Muscle of arm (tissue), 12 donors: Measurements from ENCODE around the gene CYP4F8. TPM values are rescaled to one million over a fixed set of nuclear protein-coding genes. Genes with fewer than 3 reads are reported as not detected.

Experiments used
- DNase-seq: peaks from one replicate; pipeline ENCODE4 v3.0.0-alpha.2; 2013
- polyA plus RNA-seq, 12 donors: library from polyadenylated mRNA; unstranded; fragments of 120-200 nt; gene quantifications; one replicate each; pipeline ENCODE4 v1.2.1, GENCODE V29; 2013; ENCODE audit not compliant: insufficient read length in 12 of 12

CYP4F8 gene
- polyA plus RNA-seq, 12 donors = 0.06 TPM; not detected in 11

DNA sequence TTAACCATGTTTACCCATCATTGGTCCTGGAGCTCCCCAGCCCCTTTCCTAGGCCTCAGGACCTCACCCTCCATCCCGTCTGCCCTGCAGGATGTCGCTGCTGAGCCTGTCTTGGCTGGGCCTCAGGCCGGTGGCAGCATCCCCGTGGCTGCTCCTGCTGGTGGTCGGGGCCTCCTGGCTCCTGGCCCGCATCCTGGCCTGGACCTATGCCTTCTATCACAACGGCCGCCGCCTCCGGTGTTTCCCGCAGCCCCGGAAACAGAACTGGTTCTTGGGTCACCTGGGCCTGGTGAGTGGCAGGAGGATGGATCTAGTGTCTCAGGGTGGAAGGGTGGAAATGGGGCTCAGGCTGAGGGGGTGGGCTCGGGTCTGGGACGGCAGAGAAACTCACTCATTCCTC, 508 bp downstream of the CYP4F8 start:
- DNase-seq = no peak

DNA sequence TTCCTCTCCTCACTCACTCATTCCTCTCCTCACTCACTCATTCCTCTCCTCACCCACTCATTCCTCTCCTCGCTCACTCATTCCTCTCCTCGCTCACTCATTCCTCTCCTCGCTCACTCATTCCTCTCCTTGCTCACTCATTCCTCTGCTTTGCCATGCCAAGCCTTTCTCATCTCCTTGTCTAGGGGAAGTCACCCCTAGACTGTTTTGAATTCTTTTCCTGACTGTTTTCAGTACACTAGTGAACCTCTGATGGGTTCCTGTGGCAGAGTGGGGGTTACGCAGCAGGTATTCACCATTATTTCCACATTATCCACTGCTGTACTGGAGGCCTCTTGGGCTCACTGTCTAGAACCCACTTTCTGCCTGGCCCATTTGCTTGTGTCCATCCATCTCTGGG, 1.2 kb downstream of the CYP4F8 start:
- DNase-seq = no peak

DNA sequence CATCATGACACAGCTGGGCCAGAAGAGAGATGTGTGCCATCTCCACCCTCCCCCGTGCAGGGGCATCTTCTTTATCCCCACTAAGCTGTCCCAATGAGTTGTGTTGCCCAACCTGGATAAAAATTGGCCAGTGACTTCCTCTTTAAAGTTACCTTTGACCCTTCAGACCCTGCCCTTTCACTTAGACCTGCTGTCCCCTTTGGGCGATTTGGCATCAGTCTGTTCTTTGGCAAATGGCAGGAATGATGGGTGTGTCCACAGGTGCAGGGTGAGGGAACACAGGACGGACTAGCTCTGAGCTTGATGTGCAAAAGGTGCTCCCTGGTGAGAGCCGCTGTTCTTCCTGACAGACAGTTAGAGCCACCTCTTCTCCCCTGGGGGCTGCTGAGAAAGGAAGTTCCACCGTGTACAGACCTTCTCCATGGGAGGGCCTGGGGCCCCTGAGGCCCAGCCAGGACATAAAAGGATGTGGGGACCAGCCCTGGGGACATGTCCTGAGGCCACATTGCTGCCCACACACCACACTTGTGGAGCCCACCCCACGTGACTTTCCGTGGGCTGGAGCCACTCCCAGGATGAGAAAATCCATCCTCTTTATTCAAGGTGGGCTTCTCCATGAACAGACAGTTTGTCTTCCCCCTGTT, 1.7 kb downstream of the CYP4F8 start:
- no peak for DNase-seq

DNA sequence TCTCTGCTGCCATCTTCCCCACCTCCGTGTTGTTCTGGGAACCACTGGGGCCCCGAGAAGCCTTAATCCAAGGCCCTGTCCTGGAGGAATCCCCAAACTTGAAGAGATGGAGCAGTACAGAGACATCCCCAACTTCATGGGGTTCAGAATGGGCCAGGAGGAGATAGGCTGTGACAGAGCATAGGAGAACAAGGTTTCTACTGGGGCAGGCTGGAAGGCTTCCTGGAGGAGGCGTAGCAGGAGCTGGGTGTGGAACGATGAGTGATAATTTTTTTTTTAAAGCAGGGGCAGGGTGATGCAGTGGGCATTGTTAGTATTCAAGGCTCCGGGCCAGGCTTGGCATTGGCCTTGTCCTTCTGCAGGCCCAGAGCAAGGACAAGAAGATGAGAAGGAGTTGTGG, 3.3 kb downstream of the CYP4F8 start:
- no peak for DNase-seq

DNA sequence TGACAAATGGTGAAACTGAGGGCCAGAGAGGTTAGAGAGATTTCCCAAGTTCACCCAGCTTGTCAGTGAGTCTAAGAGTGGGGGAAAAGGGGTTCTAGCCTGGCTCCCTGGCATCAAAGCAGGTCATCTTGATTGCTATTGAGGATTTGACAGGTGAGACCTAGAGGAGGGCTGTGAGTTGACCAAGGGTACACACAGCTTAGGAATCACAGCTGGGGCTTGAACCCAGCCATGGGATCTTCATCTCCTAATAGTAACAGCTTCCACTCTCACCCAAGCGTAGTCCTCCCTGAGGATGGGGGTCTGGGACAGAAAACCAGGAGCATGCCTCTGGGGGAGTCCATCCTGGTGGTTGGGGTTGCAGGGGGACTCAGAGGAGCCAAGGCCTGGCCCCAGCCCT, 6.8 kb downstream of the CYP4F8 start:
- no peak for DNase-seq

DNA sequence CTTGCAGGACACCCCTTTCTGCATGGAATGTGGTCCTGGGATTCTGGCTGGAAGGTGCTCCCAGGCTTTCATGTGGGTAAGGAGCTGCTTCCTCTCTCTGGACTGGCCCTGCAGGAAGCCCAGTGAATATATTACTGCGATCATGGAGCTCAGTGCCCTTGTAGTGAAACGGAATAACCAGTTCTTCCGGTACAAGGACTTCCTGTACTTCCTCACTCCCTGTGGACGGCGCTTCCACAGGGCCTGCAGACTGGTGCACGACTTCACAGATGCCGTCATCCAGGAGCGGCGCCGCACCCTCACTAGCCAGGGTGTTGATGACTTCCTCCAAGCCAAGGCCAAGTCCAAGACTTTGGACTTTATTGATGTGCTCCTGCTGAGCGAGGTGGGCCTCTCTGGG, 8.0 kb downstream of the CYP4F8 start:
- DNase-seq = no peak

DNA sequence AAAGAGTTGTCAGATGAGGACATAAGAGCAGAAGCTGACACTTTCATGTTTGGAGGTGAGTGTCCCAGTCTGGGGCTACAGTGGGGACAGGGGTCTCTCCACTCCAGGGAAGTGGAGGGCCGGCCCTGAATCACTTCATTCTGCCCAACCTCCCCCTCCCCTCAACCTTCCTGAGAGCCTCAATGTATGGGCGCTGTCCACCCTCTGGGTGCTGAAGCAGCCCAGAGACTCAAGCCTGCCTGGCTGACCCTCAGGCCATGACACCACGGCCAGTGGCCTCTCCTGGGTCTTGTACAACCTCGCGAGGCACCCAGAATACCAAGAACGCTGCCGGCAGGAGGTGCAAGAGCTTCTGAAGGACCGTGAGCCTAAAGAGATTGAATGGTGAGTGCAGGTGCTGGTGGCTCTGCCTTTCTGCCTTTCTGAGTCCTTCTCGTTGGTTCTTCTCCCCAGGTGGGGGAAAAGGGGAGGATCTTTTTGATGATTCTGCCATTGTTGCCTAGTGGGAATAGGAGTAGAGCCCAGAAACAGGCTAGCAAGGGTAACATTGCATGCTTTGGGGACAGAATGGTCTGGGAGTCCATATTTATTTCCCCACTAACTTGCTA, 8.8 kb downstream of the CYP4F8 start:
- no peak for DNase-seq

DNA sequence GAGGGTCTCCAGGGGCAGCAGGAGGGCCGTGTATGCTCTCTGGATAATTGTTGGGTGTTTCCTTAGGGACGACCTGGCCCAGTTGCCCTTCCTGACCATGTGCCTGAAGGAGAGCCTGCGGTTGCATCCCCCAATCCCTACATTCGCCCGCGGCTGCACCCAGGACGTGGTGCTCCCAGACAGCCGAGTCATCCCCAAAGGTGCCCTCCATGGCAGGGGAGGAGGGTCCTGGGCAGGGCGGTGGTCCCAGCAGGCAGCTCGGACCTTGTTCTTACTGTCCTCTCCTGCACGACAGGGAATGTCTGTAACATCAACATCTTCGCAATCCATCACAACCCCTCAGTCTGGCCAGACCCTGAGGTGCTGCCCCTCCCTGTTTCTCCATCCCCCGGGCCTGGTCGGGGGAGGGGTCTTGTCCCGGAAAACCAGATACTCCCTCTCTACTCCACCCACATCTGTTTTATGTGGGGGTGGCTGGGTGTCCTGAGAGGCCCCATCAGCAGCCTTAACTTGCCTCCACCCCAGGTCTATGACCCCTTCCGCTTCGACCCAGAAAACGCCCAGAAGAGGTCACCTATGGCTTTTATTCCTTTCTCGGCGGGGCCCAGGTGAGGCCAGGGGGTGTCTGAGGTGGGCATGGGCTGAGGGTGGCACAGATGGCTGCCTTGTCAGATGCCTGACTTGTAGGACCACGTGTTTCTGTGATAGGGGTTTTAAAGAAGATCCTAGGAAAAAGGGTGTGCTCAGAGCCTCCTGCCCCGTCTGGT, 13.4 kb downstream of the CYP4F8 start:
- DNase-seq = no peak

DNA sequence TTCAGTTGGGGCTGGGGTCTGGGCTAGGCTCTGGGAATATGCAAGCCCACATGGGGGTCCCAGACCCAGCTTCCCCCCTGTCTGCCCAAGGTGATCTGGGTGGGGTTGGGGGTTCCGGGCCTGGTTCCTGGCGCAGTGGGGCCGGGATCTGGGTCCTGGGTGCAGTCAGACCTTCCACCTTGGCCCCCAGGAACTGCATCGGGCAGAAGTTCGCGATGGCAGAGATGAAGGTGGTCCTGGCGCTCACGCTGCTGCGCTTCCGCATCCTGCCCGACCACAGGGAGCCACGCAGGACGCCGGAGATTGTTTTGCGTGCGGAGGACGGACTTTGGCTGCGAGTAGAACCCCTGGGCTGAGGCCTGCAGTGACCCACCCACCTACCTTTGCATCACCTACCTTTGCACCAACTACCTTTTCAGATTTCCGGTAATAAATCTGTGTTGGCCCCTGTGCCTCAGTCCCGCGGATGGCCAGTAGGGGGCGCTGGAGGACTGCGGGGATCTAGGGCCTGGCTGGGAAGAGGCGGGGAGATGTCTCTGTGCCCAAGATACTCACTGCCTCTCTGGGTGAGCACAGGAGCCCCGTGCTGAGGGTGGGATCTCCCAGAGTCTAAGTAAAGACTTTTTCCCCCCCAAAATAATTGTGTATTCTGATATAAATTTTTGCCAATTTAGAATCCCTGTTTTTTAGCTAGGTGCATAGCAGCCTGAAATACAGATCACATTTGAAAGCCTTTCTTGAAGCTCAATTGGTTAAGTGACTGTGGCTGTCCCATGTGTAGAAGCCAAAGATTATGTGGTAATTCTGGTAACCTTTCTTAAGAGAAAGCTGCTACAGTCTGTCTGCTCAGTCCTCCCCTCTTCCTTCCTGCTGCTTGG, 14.2 kb downstream of the CYP4F8 start:
- peak; percentile 54 for DNase-seq

DNA sequence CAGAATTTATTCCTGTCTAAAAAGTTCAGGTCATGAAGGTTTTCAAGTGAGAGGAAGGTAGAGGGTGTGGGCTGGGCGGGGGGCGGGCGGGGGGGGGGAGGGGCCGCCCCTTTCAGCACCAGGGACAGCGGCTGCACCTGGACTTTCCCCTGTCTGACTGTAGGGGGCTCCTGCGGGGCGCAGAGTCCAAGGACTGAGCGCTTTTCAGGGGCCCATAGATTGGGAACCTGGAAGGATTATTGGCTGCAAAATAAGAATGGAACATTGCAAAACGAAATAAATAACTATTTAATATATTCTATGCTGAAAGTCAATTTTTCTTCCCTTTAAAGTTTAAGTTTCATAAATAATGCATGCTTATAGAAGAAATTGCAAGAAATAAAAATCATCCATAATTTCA, 16.8 kb downstream of the CYP4F8 start:
- no peak for DNase-seq

DNA sequence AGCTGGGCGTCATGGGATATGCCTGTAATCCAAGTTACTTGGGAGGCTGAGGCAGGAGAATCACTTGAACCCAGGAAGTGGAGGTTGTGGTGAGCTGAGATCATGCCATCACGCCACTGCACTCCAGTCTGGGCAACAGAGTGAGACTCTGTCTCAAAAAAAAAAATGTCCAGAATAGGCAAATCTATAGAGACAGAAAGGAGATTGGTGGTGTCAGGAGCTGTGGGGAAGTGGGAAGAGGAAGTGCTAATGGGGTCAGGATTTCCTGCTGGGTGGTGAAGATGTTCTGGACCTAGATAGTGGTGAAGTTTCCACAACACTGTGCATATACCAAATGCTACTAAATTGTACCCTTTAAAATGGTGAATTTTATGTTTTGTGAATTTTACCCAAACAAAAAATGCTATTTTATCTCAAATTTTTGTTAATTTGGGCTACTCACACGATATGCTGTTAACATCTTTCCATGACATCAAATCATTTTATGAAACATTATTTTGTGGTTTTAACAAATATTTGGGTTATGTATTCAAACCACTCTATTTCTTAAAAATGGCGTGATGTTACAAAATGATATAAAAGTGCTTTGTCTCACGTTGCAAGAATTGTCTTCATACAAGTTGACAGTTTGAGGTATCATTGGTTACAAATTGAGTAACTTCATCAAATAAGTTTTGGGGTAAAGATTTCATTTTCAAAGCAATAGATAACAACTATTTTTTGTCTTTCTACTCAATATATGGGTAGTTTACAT, 18.2 kb downstream of the CYP4F8 start:
- DNase-seq = no peak

DNA sequence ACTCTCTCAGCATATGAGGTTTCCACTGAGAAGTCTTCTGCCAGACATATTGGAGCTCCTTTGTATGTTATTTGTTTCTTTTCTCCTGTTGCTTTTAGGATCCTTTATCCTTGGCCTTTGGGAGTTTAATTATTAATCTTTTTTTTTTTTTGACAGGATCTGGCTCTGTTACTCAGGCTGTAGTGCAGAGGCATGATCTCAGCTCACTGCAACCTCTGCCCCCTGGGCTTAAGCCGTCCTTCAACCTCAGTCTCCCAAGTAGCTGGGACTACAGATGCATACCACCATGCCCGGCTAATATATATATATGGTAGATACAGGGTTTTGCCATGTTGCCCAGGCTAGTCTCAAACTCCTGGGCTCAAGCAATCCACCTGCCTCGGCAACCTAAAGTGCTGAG, 19.1 kb downstream of the CYP4F8 start:
- no peak for DNase-seq

DNA sequence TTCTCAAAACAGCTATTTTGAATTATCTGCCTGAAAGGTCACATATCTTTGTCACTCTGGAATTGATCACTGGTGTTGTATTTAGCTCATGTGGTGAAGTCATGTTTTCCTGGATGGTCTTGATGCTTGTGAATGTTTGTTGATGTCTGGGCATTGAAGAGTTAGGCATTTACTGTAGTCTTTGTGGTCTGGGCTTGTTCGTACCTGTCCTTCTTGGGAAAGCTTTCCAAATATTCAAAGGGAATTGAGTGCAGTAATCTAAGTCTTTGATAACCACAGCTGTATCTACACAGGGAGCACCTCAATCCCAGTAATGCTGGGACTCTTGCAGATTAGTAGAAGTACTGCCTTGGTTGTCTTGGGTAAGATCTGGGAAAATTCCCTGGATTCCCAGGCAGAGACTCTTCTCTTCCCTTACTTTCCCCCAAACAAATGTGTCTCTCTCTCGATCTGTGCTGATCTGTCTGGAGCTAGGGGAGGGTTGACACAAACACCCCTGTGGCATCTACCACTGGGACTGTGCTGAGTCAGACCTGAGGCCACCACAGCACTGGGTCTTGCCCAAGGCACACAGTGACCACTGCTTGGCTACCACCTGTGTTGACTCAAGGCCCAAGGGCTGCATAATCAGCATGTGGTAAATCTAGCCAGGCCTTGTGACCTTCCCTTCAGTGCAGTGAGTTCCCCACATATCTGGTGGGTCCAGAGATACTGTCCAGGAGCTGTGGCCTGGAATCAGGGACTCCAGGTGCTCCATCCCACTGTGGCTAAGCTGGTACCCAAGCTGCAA, 20.2 kb downstream of the CYP4F8 start:
- DNase-seq = no peak

DNA sequence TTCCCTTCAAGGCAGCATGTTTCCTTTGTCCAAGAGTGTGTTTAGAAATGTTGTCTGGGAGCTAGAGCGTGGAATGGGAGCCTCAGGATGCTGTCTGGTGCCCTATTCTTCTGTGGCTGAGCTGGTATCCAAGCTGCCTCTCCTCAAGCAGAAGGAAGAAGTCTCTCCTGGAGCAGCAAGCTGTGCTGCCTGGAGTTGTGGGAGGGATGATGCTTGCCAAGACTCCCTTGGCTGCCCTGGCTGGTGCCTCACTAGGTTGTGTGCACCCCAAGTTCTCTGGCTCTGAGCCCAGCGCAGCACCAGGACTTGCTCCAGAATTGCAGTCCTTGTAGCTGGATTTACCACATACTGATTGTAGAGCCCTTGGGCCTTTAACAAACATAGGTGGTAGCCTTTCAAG, 21.0 kb downstream of the CYP4F8 start:
- no peak for DNase-seq

DNA sequence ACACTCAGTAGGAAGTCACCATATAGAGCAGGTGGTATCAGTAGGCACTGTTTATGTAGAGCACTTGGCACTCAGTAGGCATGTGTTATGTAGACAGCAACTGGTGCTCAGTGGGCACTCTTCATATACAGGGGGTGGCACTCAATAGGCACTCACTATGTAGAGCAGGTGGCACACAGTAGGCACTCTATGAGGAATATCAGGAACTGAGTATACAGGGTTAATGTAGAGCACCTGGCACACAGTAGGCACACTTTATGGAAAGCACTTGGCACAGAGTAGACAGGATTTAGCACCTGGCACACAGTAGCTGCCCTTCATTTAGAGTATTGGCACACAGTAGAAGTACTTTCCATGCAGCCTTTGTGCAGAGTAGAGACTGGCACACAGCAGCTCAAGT, 24.6 kb downstream of the CYP4F8 start:
- no peak for DNase-seq

DNA sequence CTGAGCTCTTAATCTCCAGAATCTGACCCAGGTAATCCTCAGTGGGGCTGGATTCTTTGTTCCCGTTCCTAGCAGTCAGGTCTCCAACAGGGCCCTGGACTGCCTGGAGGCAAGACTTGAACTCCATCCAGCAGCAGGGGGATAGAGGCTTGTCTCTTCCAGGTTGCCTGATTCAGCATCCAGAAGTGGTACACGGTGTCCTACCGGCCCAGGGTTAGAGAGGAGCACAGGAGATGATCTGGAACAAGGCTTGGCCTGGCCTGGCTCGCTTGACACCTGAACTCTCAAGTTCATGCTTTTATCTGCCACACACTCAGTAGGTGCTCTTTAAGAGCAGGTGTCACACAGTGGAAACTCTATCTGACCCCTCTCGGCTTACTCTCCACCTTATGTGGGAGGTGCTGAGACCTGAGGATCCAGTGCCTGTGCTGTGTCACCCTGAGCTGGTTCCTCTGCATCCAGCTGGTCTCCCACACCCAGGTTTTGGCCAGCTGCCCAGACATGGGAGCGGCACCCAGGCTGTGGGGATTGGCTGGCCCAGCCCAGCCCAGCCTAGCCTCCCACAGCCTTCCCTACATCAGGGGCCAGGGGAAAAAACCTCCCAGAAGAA, 25.4 kb downstream of the CYP4F8 start, which contains the start of gene CYP4F3:
TSS of gene CYP4F3 (plus strand) at position 604 of the 610 bp plus-strand sequence. CDS start 519 bp downstream, outside the sequence.
- DNase-seq = no peak

DNA sequence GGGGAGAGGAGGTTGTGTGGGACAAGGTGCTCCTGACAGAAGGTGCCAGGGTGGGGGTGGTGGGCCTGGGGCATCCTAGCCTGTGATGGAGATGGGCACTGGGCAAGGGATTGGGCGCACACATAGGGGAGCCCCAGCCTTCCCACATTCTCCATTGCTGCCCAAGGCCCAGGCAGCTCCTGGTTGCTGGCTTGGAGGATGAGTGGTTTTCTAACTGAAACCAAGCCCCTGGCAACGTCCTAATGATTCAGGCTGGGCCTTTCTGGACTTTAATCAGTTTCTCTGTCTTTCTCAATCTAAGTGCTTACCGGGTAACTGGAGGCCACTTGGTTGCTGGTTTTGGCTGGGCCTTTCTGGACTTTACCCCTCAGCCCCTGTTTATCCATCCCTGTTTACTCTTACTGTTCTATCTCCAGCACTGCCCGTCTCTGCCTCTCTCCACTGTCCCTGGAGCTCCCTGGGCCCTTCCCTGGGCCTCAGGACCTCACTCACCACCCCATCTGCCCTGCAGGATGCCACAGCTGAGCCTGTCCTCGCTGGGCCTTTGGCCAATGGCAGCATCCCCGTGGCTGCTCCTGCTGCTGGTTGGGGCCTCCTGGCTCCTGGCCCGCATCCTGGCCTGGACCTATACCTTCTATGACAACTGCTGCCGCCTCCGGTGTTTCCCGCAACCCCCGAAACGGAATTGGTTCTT, 26.0 kb downstream of the CYP4F8 start:
- DNase-seq = no peak

DNA sequence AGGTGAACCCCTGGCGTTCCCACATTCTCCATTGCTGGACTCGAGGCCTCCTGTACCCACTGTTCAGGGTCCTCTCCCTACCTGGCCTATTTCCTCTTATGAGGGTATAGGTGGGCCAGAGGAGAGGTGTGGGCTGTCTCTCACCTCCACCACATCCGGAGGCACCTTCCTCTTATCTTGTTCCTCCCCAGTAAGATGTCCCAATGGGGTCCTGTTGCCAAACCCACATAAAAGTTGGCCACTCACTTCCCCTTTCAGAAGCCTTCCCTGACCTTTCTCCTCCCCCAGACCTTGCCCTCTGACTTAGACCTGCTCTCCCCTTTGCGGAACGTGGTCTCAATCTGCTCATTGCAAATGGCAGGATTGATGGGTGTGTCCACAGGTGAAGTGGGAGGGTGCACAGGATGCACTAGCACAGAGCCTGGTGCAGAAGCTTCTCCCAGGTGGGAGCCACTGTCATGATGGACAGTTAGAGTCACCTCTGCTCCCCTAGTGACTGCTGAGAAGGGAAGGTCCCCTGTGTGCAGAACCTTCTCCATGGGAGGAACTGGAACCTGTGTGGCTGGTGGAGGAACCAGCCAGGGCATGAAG, 27.0 kb downstream of the CYP4F8 start:
- DNase-seq = no peak

DNA sequence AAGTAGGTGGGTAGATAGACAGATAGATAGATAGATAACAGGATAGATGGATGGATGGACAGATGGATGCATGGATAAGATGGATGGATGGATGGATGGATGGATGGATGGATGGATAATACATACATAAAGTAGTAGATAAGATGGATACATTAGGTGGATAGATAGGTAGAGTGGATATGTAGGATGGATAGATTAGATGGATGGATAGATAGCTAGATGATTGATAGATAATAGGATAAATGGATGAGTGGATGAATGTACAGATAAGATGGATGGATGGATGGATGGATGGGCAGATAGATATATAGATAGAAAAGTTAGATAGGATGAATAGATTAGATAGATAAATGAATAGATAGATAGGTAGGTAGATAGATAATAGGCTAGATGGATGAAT, 27.8 kb downstream of the CYP4F8 start:
- no peak for DNase-seq
